GM06990 (cell line): Measurements from ENCODE around the gene GOLPH3.

ENCODE experiments used
- DNase-seq: peaks from one replicate; pipeline ENCODE4 v3.0.0-alpha.2; 2011; ENCODE audit not compliant: insufficient read length; ENCODE audit errors: extremely low read depth
- H3K27me3 ChIP-seq: replicated peaks from 2 replicates; pipeline ENCODE4 v1.6.0; 2011; ENCODE audit warnings: low read length; ENCODE audit not compliant: control insufficient read depth, insufficient read depth
- H3K36me3 ChIP-seq: 2 replicates; pipeline ENCODE4 v1.5.1; 2011; ENCODE audit warnings: low read length; ENCODE audit not compliant: control insufficient read depth, insufficient read depth
- H3K4me3 ChIP-seq: replicated peaks from 2 replicates; pipeline ENCODE4 v1.5.1; 2011; ENCODE audit warnings: low read depth, mild to moderate bottlenecking, control low read depth, low read length
- TF ChIP-seq, protein P1 (sequence below): IDR thresholded peaks from 2 replicates; pipeline ENCODE4 v1.5.1; 2011; ENCODE audit warnings: low read length, control low read depth, mild to moderate bottlenecking, inconsistent platforms; ENCODE audit not compliant: insufficient read depth, poor library complexity, severe bottlenecking

Gene GOLPH3

GRCh38 chr5:32197032-32197431 lies 22.9 kb upstream of the GOLPH3 start:
- Histone ChIP-seq H3K4me3 (no peak overlapping the region), H3K36me3 (no peaks in the 10 kb centered on the region), H3K27me3 (no peaks in the 10 kb centered on the region)
- no peak for DNase-seq
- TF ChIP-seq, protein P1, sequence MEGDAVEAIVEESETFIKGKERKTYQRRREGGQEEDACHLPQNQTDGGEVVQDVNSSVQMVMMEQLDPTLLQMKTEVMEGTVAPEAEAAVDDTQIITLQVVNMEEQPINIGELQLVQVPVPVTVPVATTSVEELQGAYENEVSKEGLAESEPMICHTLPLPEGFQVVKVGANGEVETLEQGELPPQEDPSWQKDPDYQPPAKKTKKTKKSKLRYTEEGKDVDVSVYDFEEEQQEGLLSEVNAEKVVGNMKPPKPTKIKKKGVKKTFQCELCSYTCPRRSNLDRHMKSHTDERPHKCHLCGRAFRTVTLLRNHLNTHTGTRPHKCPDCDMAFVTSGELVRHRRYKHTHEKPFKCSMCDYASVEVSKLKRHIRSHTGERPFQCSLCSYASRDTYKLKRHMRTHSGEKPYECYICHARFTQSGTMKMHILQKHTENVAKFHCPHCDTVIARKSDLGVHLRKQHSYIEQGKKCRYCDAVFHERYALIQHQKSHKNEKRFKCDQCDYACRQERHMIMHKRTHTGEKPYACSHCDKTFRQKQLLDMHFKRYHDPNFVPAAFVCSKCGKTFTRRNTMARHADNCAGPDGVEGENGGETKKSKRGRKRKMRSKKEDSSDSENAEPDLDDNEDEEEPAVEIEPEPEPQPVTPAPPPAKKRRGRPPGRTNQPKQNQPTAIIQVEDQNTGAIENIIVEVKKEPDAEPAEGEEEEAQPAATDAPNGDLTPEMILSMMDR, result no peak

DNA sequence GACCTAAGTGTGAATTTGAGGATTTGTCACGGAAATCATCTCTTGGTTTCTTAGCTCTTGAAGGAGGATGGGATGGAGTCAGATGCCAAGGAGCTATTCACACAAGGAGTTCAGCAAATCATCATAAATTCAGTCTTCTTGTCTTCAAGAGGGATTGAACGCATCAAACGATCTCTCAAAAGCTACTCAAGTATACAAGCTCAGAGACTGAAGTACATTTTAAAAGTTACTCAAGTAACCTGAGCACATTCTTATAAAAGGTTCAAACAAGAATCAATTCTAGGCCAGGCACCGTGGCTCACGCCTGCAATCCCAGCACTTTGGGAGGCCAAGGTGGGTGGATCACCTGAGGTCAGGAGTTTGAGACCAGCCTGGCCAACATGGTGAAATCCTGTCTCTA lies 21.1 kb upstream of the GOLPH3 start:
- TF ChIP-seq, protein P1, result no peak
- DNase-seq, result no peak
- H3K27me3 ChIP-seq, result no peaks in the 10 kb centered on the region
- H3K36me3 ChIP-seq, result no peaks in the 10 kb centered on the region
- H3K4me3 ChIP-seq, result no peak overlapping the region

DNA sequence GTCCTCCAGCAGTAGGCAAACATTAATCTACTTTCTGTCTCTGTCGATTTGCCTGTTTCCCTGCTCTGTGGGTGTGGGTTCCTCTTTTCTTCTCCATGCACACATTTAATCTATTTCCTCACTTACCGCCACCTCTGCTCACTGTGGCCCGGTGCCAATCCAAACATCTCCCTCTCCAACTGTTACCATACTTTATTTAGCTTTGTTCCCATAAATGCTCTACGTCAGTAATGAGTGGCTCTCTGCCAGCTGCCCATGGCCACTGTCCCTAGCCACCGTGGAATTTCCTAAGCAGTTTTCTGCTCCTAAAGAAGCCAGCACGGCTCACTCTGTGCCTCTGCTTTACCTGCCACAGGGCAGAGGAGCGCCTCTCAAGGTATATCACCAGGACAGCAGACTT lies 19.5 kb upstream of the GOLPH3 start:
- TF ChIP-seq, protein P1, result no peak
- no peak for DNase-seq
- Histone ChIP-seq H3K36me3 (no peaks in the 10 kb centered on the region), H3K27me3 (no peaks in the 10 kb centered on the region), H3K4me3 (no peak overlapping the region)

GRCh38 chr5:32190095-32190494 lies 16.0 kb upstream of the GOLPH3 start:
- TF ChIP-seq, protein P1, result no peak
- H3K4me3 ChIP-seq, result no peak overlapping the region
- DNase-seq, result no peak
- no peaks in the 10 kb centered on the region for H3K36me3 ChIP-seq
- no peaks in the 10 kb centered on the region for H3K27me3 ChIP-seq

DNA sequence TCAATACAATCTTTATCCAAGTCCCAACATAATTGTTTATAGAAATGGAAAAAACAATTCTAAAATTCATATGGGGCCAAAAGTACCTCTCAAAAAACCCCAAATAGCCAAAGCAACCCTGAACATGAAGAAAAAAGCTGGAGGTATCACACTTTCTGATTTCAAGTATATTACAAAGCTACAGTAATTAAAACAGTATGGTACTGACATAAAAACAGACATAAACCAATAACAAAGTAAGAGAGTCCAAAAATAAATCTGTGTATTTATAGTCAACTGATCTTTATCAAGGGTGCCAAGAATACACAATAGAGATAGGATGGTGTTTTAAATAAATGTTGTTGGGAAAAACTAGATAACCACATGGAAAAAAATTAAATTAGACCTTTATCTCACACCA lies 13.6 kb upstream of the GOLPH3 start:
- DNase-seq, result no peak
- Histone ChIP-seq H3K36me3 (no peaks in the 10 kb centered on the region), H3K4me3 (no peak overlapping the region), H3K27me3 (no peaks in the 10 kb centered on the region)
- TF ChIP-seq, protein P1, result no peak

GRCh38 chr5:32182463-32183063 lies 8.4 kb upstream of the GOLPH3 start:
- Histone ChIP-seq H3K36me3 (no peaks in the 10 kb centered on the region), H3K4me3 (no peak overlapping the region), H3K27me3 (no peaks in the 10 kb centered on the region)
- TF ChIP-seq, protein P1, result no peak
- DNase-seq, result no peak
